ENCODE results near the gene DOCK1. TPM values are rescaled to one million over a fixed set of nuclear protein-coding genes. Genes with fewer than 3 reads are reported as not detected.

DOCK1 gene
- total RNA-seq, 2 experiments from 2014 or later = 0.14 to 0.18 TPM

DNA sequence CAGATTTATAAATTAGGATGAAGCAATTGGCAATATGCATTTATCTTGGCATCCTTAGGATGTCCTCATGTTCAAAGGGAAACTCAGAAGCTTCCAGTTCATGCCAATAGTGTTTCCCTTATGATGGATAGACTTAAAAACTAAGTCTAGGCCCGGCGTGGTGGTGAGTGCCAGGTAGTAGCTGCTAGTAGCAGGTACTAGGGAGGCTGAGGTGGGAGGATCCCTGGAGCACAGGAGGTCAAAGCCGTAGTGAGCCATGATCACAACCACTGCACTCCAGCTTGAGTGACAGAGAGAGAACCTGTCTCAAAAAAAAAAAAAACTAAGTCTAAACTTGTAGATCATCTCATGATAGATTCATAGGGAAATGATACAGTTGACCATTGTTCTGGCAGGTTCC lies 115.0 kb downstream of the DOCK1 start:
- no peak for TF ChIP-seq CTCF (IDR thresholded peaks at IDR 0.05)
- Mint-ChIP-seq H3K27ac (no peak overlapping the region), H3K9me3 (no peaks in the 10 kb centered on the region), H3K4me1 (ENCODE audit: low read depth) (no peaks in the 10 kb centered on the region), H3K27me3 (no peaks in the 10 kb centered on the region), H3K36me3 (ENCODE audit: low read depth) (no peaks in the 10 kb centered on the region), H3K4me3 (no peak overlapping the region)
- no peak for DNase-seq
- intact Hi-C loops (cut with micrococcal nuclease) = no loop called here
- no peak for ATAC-seq
- ChIA-PET CTCF (no interaction called here), POLR2A (no interaction called here)

DNA sequence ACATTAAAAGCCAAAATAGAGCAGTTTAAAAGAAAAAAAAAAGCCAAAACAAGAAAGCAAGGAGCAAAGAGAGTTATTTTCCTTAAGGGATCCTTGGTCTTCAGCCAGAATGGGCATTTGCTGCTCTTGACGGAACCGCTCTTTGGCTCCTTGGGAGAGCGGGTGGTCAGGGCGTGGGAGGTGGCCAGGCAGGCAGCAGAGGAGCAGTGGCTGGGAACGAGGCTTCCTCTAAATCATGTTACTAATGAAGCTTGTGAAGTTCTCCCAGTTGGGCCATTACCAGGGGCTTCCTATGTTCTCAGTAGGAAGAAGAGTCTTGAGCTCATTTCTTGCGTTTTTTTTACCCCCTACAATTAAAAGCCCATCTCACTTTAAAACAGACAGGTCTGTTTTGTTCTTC lies 116.6 kb downstream of the DOCK1 start:
- Mint-ChIP-seq H3K27me3 (no peaks in the 10 kb centered on the region), H3K4me1 (ENCODE audit: low read depth) (no peaks in the 10 kb centered on the region), H3K27ac (no peak overlapping the region), H3K4me3 (no peak overlapping the region), H3K9me3 (no peaks in the 10 kb centered on the region), H3K36me3 (ENCODE audit: low read depth) (no peaks in the 10 kb centered on the region)
- DNase-seq (no peak), ATAC-seq (no peak)
- POLR2A ChIA-PET = no interaction called here
- CTCF ChIA-PET = no interaction called here
- TF ChIP-seq CTCF (IDR thresholded peaks at IDR 0.05) = no peak
- intact Hi-C loops (cut with micrococcal nuclease) = no loop called here

DNA sequence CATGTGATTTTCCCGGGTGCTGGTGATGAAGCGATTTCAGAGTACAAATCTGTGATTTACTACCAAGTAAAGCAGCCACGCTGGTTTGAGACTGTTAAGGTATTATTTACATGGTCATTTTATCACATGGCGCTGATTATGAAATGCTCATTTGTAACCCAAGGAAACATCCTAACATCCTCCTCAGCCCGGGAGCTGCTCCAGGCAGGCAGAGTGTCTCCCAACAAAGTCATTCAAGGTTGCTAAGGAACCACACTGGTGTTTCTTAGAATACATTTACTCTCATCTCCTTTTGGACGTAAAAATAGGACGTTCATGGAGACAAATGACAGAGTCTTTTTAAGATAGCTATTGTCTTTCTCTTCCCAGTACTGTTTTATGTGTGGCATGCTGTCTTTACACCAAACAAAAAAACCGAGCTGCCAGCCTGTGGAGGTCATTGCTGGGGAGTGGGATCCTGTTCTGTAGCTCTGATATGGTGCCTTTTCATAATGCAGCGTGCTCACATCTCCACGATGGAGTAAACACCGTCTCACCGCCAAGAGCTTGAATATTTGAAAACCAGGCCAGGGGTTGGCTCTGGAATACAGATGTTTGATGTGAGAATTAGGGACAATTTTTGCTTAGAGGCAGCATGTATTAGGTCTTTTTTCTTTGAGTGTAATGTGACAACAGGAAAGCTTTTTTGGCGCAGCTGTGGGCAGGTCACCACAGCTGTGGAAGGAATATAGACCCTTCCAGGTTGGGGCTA lies 119.6 kb downstream of the DOCK1 start:
- Mint-ChIP-seq H3K4me3 (no peak overlapping the region), H3K27ac (no peak overlapping the region), H3K9me3 (no peaks in the 10 kb centered on the region), H3K27me3 (no peaks in the 10 kb centered on the region), H3K36me3 (ENCODE audit: low read depth) (no peaks in the 10 kb centered on the region), H3K4me1 (ENCODE audit: low read depth) (no peaks in the 10 kb centered on the region)
- ATAC-seq (no peak), DNase-seq (no peak)
- ChIA-PET CTCF (no interaction called here), POLR2A (interaction anchor here (1.5 kb wide), 1 partner anchor 19 kb away, joined by 3 read pairs; no protein-coding TSS in a partner anchor)
- TF ChIP-seq CTCF (IDR thresholded peaks at IDR 0.05) = no peak
- intact Hi-C loops (cut with micrococcal nuclease) = no loop called here

GRCh38 chr10:127027786-127028185 lies 122.6 kb downstream of the DOCK1 start:
- no peak overlapping the region for H3K27ac Mint-ChIP-seq
- TF ChIP-seq CTCF (IDR thresholded peaks at IDR 0.05) = no peak
- no peaks in the 10 kb centered on the region for H3K27me3 Mint-ChIP-seq
- DNase-seq (no peak), ATAC-seq (no peak)
- ChIA-PET POLR2A (no interaction called here), CTCF (no interaction called here)
- no peaks in the 10 kb centered on the region for H3K9me3 Mint-ChIP-seq
- no peaks in the 10 kb centered on the region for H3K4me1 Mint-ChIP-seq (ENCODE audit: low read depth)
- H3K36me3 Mint-ChIP-seq (ENCODE audit: low read depth) = no peaks in the 10 kb centered on the region
- intact Hi-C loops (cut with micrococcal nuclease) = no loop called here
- H3K4me3 Mint-ChIP-seq = no peak overlapping the region

GRCh38 chr10:127028556-127028955 lies 123.3 kb downstream of the DOCK1 start:
- intact Hi-C loops (cut with micrococcal nuclease) = no loop called here
- ChIA-PET CTCF (no interaction called here), POLR2A (no interaction called here)
- Mint-ChIP-seq H3K4me1 (ENCODE audit: low read depth) (no peaks in the 10 kb centered on the region), H3K9me3 (no peaks in the 10 kb centered on the region), H3K27me3 (no peaks in the 10 kb centered on the region), H3K27ac (no peak overlapping the region), H3K36me3 (ENCODE audit: low read depth) (no peaks in the 10 kb centered on the region), H3K4me3 (no peak overlapping the region)
- DNase-seq (no peak), ATAC-seq (no peak)
- no peak for TF ChIP-seq CTCF (IDR thresholded peaks at IDR 0.05)
